H7 (cell line): ENCODE results near the gene FAM227A. TPM values are rescaled to one million over a fixed set of nuclear protein-coding genes. Genes with fewer than 3 reads are reported as not detected.

Experiments
- DNase-seq: peaks from one replicate; pipeline ENCODE4 v3.0.0; 2012
- H3K27me3 ChIP-seq: 2 replicates; pipeline ENCODE4 v1.6.0; 2011; ENCODE audit warnings: mild to moderate bottlenecking, low read length; ENCODE audit not compliant: control insufficient read depth, insufficient read depth
- H3K36me3 ChIP-seq: replicated peaks from 2 replicates; pipeline ENCODE4 v1.5.1; 2011; ENCODE audit warnings: low read length; ENCODE audit not compliant: control insufficient read depth, insufficient read depth
- H3K4me3 ChIP-seq: 2 replicates; pipeline ENCODE4 v1.5.1; 2011; ENCODE audit warnings: low read depth, mild to moderate bottlenecking, control low read depth, low read length, moderate library complexity; ENCODE audit not compliant: insufficient read depth
- total RNA-seq: library from RNA; depleted of rRNA; stranded (reverse); fragments of >200 nt; shearing (Covaris generic); gene quantifications from 2 replicates; pipeline ENCODE4 v1.2.3, GENCODE V29; 2014; rRNA removed

Gene FAM227A
- 1.2 and 3.8 TPM in 2 replicates for total RNA-seq

DNA sequence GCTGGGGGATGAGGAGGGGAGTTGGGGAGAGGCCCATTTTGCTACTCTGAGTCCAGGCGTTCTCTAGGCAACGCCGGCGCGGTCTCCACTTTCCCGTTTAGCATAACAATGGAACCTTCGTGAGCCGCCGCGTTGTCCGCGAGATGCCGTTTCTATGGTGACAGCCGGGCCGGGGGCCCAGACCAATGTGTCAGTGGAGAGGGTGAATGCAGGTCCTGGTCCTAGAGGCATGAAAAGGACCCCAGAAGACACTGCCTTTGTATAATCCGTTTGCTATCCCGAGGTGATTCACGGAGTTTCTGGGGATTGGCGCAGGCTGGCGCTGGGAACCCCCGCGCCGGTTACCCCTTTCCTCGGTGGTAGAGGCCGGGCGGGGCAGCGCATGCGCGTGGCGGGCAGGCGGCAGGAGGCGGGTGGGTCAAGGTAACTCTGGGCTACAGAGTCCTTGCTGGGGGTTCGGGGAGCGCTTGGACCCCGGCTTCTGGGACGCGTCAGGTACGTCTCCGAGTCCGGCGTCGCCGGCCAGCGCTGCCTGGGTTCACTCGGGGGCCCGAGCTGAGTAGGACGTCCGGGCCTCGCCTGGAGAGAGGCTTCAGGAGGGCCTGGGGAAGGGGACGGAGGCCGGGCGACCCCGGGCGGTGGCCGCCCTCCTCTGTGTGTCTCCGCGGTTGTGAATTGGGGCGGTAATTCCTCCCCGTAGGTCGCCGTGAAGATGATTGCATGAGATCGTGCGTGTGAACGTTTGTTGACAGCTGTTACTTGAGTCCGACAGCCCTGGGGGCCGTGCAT, at the start of gene FAM227A, which contains the start of gene CBY1:
FAM227A (minus strand) TSS at position 137 of the 789 bp plus-strand sequence. CDS start 6,224 bp downstream, outside the sequence.
CBY1 (plus strand) TSS at position 383 of the 789 bp plus-strand sequence. CDS start 11,417 bp downstream, outside the sequence.
- Histone ChIP-seq H3K4me3 (peak within 1 kb of the TSS; percentile 86), H3K27me3 (no peaks in the 10 kb centered on the region), H3K36me3 (no peaks in the 10 kb centered on the region)
- peak; percentile 99 for DNase-seq

GRCh38 chr22:38705235-38706100, 49.3 kb upstream of the FAM227A start, which contains the start of gene GTPBP1:
Gene GTPBP1 (plus strand): TSS chr22:38705944. CDS start chr22:38705956, 12 bp downstream.
- Histone ChIP-seq H3K36me3 (peaks cover 6% of the 10 kb centered on the region), H3K27me3 (no peaks in the 10 kb centered on the region), H3K4me3 (peak within 1 kb of the TSS; percentile 87)
- peak; percentile 97 for DNase-seq

DNA sequence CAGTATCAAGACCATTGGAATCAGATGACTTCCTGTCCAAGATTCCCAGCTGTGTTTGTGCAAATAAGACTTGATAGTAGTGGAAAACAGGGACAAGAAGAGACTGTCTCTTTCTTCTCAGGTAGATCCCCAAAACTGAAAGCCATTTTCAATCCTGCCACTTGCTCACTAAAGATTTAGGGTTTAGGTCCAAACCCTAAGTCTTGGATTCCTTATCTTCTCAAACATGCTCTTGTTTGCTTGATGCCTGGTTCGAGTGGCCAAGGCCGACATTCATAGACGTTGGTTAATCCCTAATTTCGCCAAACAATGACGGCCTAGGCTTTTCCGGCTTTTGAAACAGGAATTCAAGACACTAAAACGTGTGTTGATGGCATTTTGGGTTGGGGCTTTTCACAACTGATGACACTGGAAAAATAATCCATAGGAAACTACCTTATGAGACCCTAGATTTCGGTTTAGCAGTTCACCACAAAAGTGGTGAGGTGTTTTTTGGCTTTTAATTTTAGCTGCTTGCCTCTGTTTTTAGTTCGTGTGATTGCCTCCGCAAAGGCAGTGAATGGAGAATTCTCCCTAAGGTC, 48.6 kb upstream of the FAM227A start:
- no peaks in the 10 kb centered on the region for H3K27me3 ChIP-seq
- peak overlapping the region; percentile 31 for H3K4me3 ChIP-seq
- no peak for DNase-seq
- H3K36me3 ChIP-seq, result peaks cover 4% of the 10 kb centered on the region

DNA sequence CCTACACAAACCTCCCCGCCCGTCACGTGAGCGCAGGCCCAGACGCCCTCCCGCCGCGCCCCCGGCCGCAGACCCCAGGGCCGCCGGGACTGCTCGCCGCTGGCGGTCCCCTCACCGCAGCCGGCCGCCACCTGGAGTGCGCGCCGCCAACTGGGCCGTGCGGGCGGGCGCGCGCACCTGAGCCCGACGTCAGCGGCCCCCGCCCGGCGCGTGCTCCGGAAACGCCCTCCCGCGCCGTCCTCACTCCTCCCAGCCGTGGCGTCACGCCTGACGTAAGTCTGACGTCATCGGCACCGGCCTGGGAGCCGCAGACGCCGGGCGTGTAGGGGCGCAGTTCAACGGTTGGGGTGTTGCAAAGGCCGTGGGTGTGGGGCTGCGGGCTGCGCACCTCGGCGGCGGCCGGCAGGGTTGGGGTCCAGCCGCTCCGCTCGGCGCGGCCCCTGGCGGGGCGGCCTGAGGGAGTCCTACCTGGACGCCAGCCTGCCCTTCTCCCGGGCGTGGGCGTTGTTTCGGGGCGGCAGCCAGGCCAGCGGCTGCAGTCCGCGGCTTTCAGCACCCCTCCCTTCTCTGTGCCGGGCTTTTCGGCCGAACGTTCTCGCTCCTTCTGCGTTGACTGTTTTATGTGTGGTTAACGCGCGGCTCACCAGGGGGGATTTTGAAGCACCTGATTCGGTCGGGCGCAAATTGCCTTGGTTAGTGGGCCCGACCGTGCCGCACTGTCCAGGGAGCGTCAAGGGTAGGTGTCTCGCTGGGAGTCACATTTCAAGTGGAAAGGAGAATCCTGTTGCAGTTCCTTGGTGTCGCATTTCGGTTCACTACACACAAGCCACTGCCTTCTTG, 44.8 kb upstream of the FAM227A start, which contains the start of gene JOSD1:
JOSD1 (minus strand) TSS at position 155 of the 840 bp plus-strand sequence. CDS start 956 bp downstream, outside the sequence.
- peak within 1 kb of the TSS; percentile 82 for H3K4me3 ChIP-seq
- DNase-seq, result peak; percentile 98
- H3K36me3 ChIP-seq, result no peaks in the 10 kb centered on the region
- H3K27me3 ChIP-seq, result no peaks in the 10 kb centered on the region

DNA sequence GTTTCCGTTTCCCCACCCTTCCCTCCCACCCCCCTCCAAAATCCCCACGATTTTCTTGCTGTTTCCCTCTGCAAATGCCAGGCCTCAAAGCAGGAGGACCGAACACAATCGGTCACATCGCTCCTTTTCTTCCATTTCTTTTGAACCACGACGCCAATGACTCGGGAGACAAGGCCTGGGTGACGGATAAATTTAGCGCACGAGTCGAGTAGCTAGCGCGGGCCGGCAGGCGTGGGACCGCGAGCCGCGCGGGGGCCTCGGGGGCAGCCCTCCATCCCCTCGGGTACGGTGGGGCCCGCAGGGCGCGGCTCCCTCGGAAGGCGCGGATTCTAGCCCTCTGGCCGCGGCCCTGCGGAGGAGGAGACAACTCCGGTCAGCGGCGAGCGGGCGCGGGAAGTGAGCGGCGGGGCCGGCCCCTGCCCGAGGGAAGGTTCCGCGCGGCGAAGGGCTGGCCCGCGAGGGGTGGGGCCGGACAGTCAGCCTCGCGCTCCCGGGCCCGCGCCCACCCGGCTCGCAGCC, 44.1 kb upstream of the FAM227A start:
- no peak for DNase-seq
- H3K36me3 ChIP-seq, result no peaks in the 10 kb centered on the region
- no peaks in the 10 kb centered on the region for H3K27me3 ChIP-seq
- peak overlapping the region; percentile 82 for H3K4me3 ChIP-seq

GRCh38 chr22:38699784-38700183, 43.6 kb upstream of the FAM227A start:
- no peak for DNase-seq
- Histone ChIP-seq H3K4me3 (peak overlapping the region; percentile 82), H3K36me3 (no peaks in the 10 kb centered on the region), H3K27me3 (no peaks in the 10 kb centered on the region)

- Histone ChIP-seq H3K36me3 (0 out of 2 replicates have a peak, but pooled peaks cover 1% of the 10 kb centered on the region), H3K4me3 (peak overlapping the region; percentile 82; the same call in 1 of the 2 replicates), H3K27me3 (no peaks in the 10 kb centered on the region)
- DNase-seq, result no peak
Measured at GRCh38 chr22:38699143-38699542, 43.0 kb upstream of the FAM227A start.

GRCh38 chr22:38698407-38699094, 42.4 kb upstream of the FAM227A start:
- Histone ChIP-seq H3K4me3 (no peak overlapping the region; the same call in 1 of the 2 replicates), H3K27me3 (no peaks in the 10 kb centered on the region), H3K36me3 (0 out of 2 replicates have a peak, but pooled peaks cover 1% of the 10 kb centered on the region)
- no peak for DNase-seq

GRCh38 chr22:38697425-38698089, 41.4 kb upstream of the FAM227A start:
- H3K36me3 ChIP-seq, result 0 out of 2 replicates have a peak, but pooled peaks cover 1% of the 10 kb centered on the region
- no peaks in the 10 kb centered on the region for H3K27me3 ChIP-seq
- DNase-seq, result no peak
- no peak overlapping the region for H3K4me3 ChIP-seq

- no peak for DNase-seq
- Histone ChIP-seq H3K36me3 (0 out of 2 replicates have a peak, but pooled peaks cover 1% of the 10 kb centered on the region), H3K4me3 (no peak overlapping the region), H3K27me3 (no peaks in the 10 kb centered on the region)
Measured at GRCh38 chr22:38696606-38697424, 40.6 kb upstream of the FAM227A start.

DNA sequence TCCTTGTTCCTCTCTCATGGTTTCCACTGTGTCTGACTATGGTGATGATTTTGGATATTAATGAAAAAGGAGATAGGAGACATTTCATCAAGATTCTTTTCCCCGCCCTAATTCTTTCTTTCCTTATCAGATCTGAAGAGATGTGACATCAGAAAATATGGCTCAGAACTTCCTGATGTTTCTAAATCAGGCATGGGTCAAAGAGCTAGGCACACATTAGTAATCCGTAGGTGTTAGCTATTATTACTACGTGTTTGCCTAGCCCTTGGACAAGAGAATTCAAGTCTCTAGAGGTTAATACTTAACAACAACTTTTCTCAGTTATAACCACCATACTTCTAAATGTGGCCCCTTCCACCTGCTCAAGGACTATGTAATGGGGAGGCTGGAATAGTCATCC, 38.7 kb upstream of the FAM227A start:
- no peak for DNase-seq
- no peak overlapping the region for H3K4me3 ChIP-seq
- peaks cover 1% of the 10 kb centered on the region; the same call in 1 of the 2 replicates for H3K36me3 ChIP-seq
- H3K27me3 ChIP-seq, result no peaks in the 10 kb centered on the region

DNA sequence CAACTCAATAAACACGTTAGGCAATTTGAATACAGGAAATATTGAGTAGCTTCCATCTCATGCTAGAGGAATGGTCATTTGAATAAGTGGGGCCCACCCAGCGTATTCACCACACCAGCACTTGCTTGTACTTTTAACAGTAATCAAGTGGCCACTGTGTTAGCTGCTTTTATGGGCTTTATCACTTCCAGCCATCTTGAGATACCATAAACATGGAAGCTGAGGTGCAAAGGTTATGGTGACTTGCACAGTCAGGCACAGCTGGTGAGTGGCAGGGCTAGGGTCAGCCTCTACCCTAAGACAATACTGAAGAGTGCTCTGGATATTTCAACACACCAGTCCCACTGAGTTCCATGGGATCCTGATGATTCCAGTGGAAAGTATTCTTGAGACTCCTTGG, 37.9 kb upstream of the FAM227A start:
- Histone ChIP-seq H3K36me3 (peaks cover 2% of the 10 kb centered on the region), H3K4me3 (no peak overlapping the region), H3K27me3 (no peaks in the 10 kb centered on the region)
- DNase-seq, result no peak
